Panc1 (cell line): ENCODE measurements around the gene MACROD1. TPM values are rescaled to one million over a fixed set of nuclear protein-coding genes. Genes with fewer than 3 reads are reported as not detected.

Source experiments
- ATAC-seq: fragments of 200-7000 bp; cut with Tn5 transposase; 2 replicates; pipeline ENCODE4 v1.9.1; 2020; ENCODE audit warnings: mild to moderate bottlenecking, moderate library complexity
- BruUV-seq: library from RNA; stranded (reverse); fragments of 400-500 nt; replicated peaks from 2 replicates; lab custom pipeline; 2021; lab: Mats Ljungman, UMichigan
- CTCF ChIA-PET: fragments of 300-600 bp; sonication (Branson Sonifier 250); formaldehyde crosslinking; loops from one replicate; lab custom pipeline; 2022; ENCODE audit warnings: antibody characterized with exemption; lab: Charles Lee
- POLR2A ChIA-PET: fragments of 300-600 bp; sonication (Branson Sonifier 250); formaldehyde crosslinking; loops from one replicate; lab custom pipeline; 2022; ENCODE audit warnings: antibody characterized with exemption; lab: Charles Lee
- DNase-seq: peaks from one replicate; pipeline ENCODE4 v3.0.0-alpha.2; 2010; ENCODE audit warnings: low read depth, low spot score
- H3K27ac ChIP-seq: 2 replicates; pipeline ENCODE4 v1.5.1; 2011; ENCODE audit warnings: mild to moderate bottlenecking, low read length, inconsistent platforms
- H3K27me3 ChIP-seq: fragments of 200-500 bp; sonication (Bioruptor generic); 2 replicates; pipeline ENCODE4 v1.6.0; 2014; ENCODE audit warnings: low read length, inconsistent platforms; ENCODE audit not compliant: control insufficient read depth, insufficient read depth
- H3K36me3 ChIP-seq: fragments of 200-500 bp; sonication (Bioruptor generic); 2 replicates; pipeline ENCODE4 v1.5.1; 2014; ENCODE audit warnings: inconsistent platforms, mild to moderate bottlenecking, low read length, moderate library complexity; ENCODE audit not compliant: control insufficient read depth, insufficient read depth
- H3K4me1 ChIP-seq: 2 replicates; pipeline ENCODE4 v1.5.1; 2011; ENCODE audit warnings: inconsistent platforms, mild to moderate bottlenecking, low read length, moderate library complexity; ENCODE audit not compliant: control insufficient read depth, insufficient read depth
- H3K4me3 ChIP-seq, 2 experiments: 2 replicates each; pipeline ENCODE4 v1.5.1; 2011 to 2012; ENCODE audit warnings: low read depth in 2 of 2, low read length in 2 of 2, mild to moderate bottlenecking in 2 of 2, inconsistent platforms in 1 of 2, moderate library complexity in 1 of 2
- H3K9me3 ChIP-seq: fragments of 200-500 bp; sonication (Bioruptor generic); 2 replicates; pipeline ENCODE4 v1.5.1; 2014; ENCODE audit warnings: low read depth, mild to moderate bottlenecking, inconsistent platforms, low read length, moderate library complexity; ENCODE audit not compliant: control insufficient read depth, insufficient read depth
- POLR2AphosphoS5 ChIP-seq: IDR thresholded peaks from 2 replicates; pipeline ENCODE4 v1.6.1; 2012; ENCODE audit warnings: mild to moderate bottlenecking, low read depth, low read length, moderate library complexity
- SIN3A ChIP-seq: IDR thresholded peaks from 2 replicates; pipeline ENCODE4 v1.6.1; 2012; ENCODE audit warnings: low read depth, mild to moderate bottlenecking, low read length, moderate library complexity, borderline replicate concordance; ENCODE audit not compliant: insufficient read depth
- TCF7L2 ChIP-seq: IDR thresholded peaks from 2 replicates; pipeline ENCODE4 v1.6.1; 2011; ENCODE audit warnings: mild to moderate bottlenecking, low read depth, low read length, inconsistent platforms
- in situ Hi-C: cut with HindIII; loops from 2 replicates; pipeline ENCODE4 v1.10.0; 2016; ENCODE audit warnings: low sequenced_read_pairs, low pct_unique_long_range_greater_than_20kb
- intact Hi-C: fragments of 100-400 bp; cut with micrococcal nuclease; formaldehyde crosslinking; loops from one replicate; pipeline ENCODE4 v1.10.0; 2022; ENCODE audit not compliant: unreplicated experiment
- total RNA-seq: library from RNA; stranded (reverse); gene quantifications from one replicate; pipeline ENCODE4 v1.2.1, GENCODE V29; 2021; ENCODE audit not compliant: unreplicated experiment
- TF ChIP-seq, protein P1 (sequence below), 2 experiments: IDR thresholded peaks; 2 replicates each; pipeline ENCODE4 v1.6.1; 2011 to 2012; ENCODE audit warnings: low read depth in 2 of 2, control low read depth in 1 of 2, low read length in 1 of 2, mild to moderate bottlenecking in 1 of 2, moderate library complexity in 1 of 2; ENCODE audit not compliant: insufficient read depth in 1 of 2
- TF ChIP-seq, protein P2 (sequence below): fragments of 450-650 bp; IDR thresholded peaks from 2 replicates; pipeline ENCODE4 v1.5.1; 2017; ENCODE audit warnings: mild to moderate bottlenecking

Gene MACROD1
- total RNA-seq, 1 experiment from 2014 or later = 16.8 TPM

DNA sequence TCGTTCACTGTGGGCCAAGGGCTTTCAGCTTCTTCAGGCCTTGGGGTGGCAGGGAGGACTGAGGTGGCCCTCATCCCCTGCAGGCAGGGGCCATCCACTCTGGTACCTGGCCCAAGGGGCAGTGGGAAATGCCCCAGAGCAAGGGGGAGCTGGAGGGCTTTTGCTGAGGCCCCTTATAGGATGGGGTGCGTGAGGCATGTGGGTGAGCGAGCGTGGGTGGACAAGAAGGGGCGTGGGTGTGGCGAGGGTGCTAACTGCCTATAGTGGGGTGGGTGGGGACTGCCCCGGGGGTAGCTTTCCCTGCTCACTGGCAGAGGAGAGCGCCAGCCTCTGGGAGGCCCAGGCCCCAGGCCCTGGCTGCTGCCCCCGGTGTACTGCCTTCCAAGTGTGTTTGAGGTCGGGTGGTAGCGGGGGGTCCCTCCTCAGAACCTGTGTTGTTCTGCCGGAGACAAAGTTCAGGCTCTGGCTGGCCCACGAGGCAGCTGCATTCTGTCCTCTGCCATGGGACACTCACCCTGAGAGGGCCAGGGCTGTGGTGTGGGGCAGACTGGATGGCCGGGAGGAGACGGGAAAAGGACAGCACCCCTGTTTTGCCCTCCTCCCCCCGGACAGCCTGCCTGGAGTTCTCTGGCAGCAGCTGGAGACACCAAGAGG, 126.8 kb downstream of the MACROD1 start:
- in situ Hi-C loops (no loop called here), intact Hi-C loops (no loop called here)
- Histone ChIP-seq H3K4me3 (no peak overlapping the region), H3K4me1 (peaks cover 7% of the 10 kb centered on the region), H3K9me3 (no peaks in the 10 kb centered on the region), H3K27me3 (no peaks in the 10 kb centered on the region), H3K27ac (no peak overlapping the region), H3K36me3 (no peaks in the 10 kb centered on the region)
- CTCF ChIA-PET = interaction anchor here (1.1 kb wide), 1 partner anchor 111 kb away, joined by 4 read pairs; no protein-coding TSS in a partner anchor
- POLR2A ChIA-PET = no interaction called here
- no peak for TF ChIP-seq SIN3A
- TF ChIP-seq, protein P1, sequence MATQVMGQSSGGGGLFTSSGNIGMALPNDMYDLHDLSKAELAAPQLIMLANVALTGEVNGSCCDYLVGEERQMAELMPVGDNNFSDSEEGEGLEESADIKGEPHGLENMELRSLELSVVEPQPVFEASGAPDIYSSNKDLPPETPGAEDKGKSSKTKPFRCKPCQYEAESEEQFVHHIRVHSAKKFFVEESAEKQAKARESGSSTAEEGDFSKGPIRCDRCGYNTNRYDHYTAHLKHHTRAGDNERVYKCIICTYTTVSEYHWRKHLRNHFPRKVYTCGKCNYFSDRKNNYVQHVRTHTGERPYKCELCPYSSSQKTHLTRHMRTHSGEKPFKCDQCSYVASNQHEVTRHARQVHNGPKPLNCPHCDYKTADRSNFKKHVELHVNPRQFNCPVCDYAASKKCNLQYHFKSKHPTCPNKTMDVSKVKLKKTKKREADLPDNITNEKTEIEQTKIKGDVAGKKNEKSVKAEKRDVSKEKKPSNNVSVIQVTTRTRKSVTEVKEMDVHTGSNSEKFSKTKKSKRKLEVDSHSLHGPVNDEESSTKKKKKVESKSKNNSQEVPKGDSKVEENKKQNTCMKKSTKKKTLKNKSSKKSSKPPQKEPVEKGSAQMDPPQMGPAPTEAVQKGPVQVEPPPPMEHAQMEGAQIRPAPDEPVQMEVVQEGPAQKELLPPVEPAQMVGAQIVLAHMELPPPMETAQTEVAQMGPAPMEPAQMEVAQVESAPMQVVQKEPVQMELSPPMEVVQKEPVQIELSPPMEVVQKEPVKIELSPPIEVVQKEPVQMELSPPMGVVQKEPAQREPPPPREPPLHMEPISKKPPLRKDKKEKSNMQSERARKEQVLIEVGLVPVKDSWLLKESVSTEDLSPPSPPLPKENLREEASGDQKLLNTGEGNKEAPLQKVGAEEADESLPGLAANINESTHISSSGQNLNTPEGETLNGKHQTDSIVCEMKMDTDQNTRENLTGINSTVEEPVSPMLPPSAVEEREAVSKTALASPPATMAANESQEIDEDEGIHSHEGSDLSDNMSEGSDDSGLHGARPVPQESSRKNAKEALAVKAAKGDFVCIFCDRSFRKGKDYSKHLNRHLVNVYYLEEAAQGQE (IDR thresholded peaks at IDR 0.05; ENCODE audit: insufficient read depth in 1 of 2, low read depth in 2 of 2, low read length in 1 of 2) = no peak
- TF ChIP-seq POLR2AphosphoS5 = no peak
- TF ChIP-seq TCF7L2 = no peak
- TF ChIP-seq, protein P2, sequence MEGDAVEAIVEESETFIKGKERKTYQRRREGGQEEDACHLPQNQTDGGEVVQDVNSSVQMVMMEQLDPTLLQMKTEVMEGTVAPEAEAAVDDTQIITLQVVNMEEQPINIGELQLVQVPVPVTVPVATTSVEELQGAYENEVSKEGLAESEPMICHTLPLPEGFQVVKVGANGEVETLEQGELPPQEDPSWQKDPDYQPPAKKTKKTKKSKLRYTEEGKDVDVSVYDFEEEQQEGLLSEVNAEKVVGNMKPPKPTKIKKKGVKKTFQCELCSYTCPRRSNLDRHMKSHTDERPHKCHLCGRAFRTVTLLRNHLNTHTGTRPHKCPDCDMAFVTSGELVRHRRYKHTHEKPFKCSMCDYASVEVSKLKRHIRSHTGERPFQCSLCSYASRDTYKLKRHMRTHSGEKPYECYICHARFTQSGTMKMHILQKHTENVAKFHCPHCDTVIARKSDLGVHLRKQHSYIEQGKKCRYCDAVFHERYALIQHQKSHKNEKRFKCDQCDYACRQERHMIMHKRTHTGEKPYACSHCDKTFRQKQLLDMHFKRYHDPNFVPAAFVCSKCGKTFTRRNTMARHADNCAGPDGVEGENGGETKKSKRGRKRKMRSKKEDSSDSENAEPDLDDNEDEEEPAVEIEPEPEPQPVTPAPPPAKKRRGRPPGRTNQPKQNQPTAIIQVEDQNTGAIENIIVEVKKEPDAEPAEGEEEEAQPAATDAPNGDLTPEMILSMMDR = no peak
- DNase-seq (no peak), ATAC-seq (no peak)
- no TSS peak for BruUV-seq

DNA sequence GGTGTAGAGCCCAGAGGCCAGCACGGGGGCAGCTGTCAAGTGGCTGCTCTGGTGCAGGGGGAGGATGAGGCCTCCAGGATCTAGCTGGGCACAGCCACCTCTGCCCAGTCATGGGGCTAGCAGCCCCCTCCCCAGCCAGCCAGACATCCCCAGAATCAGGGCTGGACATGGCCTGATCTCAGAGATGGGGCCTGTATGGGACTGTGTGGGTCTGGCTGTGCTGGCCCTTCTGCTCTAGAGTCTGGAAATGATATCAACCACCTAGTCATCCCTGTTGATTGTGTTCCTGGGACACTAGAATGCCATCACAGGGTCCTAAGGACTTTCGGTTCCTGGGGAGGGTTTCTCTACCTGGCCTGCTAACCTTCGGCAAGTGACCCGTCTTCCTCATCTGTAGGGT, 127.4 kb downstream of the MACROD1 start:
- CTCF ChIA-PET = no interaction called here
- intact Hi-C loops (no loop called here), in situ Hi-C loops (no loop called here)
- Histone ChIP-seq H3K9me3 (no peaks in the 10 kb centered on the region), H3K4me1 (peaks cover 7% of the 10 kb centered on the region), H3K4me3 (no peak overlapping the region), H3K36me3 (no peaks in the 10 kb centered on the region), H3K27me3 (no peaks in the 10 kb centered on the region), H3K27ac (no peak overlapping the region)
- no peak for TF ChIP-seq POLR2AphosphoS5
- TF ChIP-seq, protein P2 = no peak
- TF ChIP-seq TCF7L2 = no peak
- no peak for TF ChIP-seq SIN3A
- TF ChIP-seq, protein P1 (IDR thresholded peaks at IDR 0.05; ENCODE audit: insufficient read depth in 1 of 2, low read depth in 2 of 2, low read length in 1 of 2) = no peak
- no TSS peak for BruUV-seq
- DNase-seq = no peak
- no peak for ATAC-seq
- POLR2A ChIA-PET = no interaction called here
